Panc1 (cell line): Measurements from ENCODE around the gene RANBP3. TPM values are rescaled to one million over a fixed set of nuclear protein-coding genes. Genes with fewer than 3 reads are reported as not detected.

Experiments
- ATAC-seq: fragments of 200-7000 bp; cut with Tn5 transposase; 2 replicates; pipeline ENCODE4 v1.9.1; 2020; ENCODE audit warnings: mild to moderate bottlenecking, moderate library complexity
- BruUV-seq: library from RNA; stranded (reverse); fragments of 400-500 nt; replicated peaks from 2 replicates; lab custom pipeline; 2021; lab: Mats Ljungman, UMichigan
- CTCF ChIA-PET: fragments of 300-600 bp; sonication (Branson Sonifier 250); formaldehyde crosslinking; loops from one replicate; lab custom pipeline; 2022; ENCODE audit warnings: antibody characterized with exemption; lab: Charles Lee
- POLR2A ChIA-PET: fragments of 300-600 bp; sonication (Branson Sonifier 250); formaldehyde crosslinking; loops from one replicate; lab custom pipeline; 2022; ENCODE audit warnings: antibody characterized with exemption; lab: Charles Lee
- DNase-seq: peaks from one replicate; pipeline ENCODE4 v3.0.0-alpha.2; 2010; ENCODE audit warnings: low read depth, low spot score
- H3K27ac ChIP-seq: 2 replicates; pipeline ENCODE4 v1.5.1; 2011; ENCODE audit warnings: mild to moderate bottlenecking, low read length, inconsistent platforms
- H3K27me3 ChIP-seq: fragments of 200-500 bp; sonication (Bioruptor generic); 2 replicates; pipeline ENCODE4 v1.6.0; 2014; ENCODE audit warnings: low read length, inconsistent platforms; ENCODE audit not compliant: control insufficient read depth, insufficient read depth
- H3K36me3 ChIP-seq: fragments of 200-500 bp; sonication (Bioruptor generic); 2 replicates; pipeline ENCODE4 v1.5.1; 2014; ENCODE audit warnings: inconsistent platforms, mild to moderate bottlenecking, low read length, moderate library complexity; ENCODE audit not compliant: control insufficient read depth, insufficient read depth
- H3K4me1 ChIP-seq: 2 replicates; pipeline ENCODE4 v1.5.1; 2011; ENCODE audit warnings: inconsistent platforms, mild to moderate bottlenecking, low read length, moderate library complexity; ENCODE audit not compliant: control insufficient read depth, insufficient read depth
- H3K4me3 ChIP-seq, 2 experiments: 2 replicates each; pipeline ENCODE4 v1.5.1; 2011 to 2012; ENCODE audit warnings: low read depth in 2 of 2, low read length in 2 of 2, mild to moderate bottlenecking in 2 of 2, inconsistent platforms in 1 of 2, moderate library complexity in 1 of 2
- H3K9me3 ChIP-seq: fragments of 200-500 bp; sonication (Bioruptor generic); 2 replicates; pipeline ENCODE4 v1.5.1; 2014; ENCODE audit warnings: low read depth, mild to moderate bottlenecking, inconsistent platforms, low read length, moderate library complexity; ENCODE audit not compliant: control insufficient read depth, insufficient read depth
- CTCF ChIP-seq: fragments of 450-650 bp; IDR thresholded peaks from 2 replicates; pipeline ENCODE4 v1.5.1; 2017; ENCODE audit warnings: mild to moderate bottlenecking
- POLR2AphosphoS5 ChIP-seq: IDR thresholded peaks from 2 replicates; pipeline ENCODE4 v1.6.1; 2012; ENCODE audit warnings: mild to moderate bottlenecking, low read depth, low read length, moderate library complexity
- REST ChIP-seq, 2 experiments: IDR thresholded peaks; 2 replicates each; pipeline ENCODE4 v1.6.1; 2011 to 2012; ENCODE audit warnings: low read depth in 2 of 2, control low read depth in 1 of 2, low read length in 1 of 2, mild to moderate bottlenecking in 1 of 2, moderate library complexity in 1 of 2; ENCODE audit not compliant: insufficient read depth in 1 of 2
- SIN3A ChIP-seq: IDR thresholded peaks from 2 replicates; pipeline ENCODE4 v1.6.1; 2012; ENCODE audit warnings: low read depth, mild to moderate bottlenecking, low read length, moderate library complexity, borderline replicate concordance; ENCODE audit not compliant: insufficient read depth
- TCF7L2 ChIP-seq: IDR thresholded peaks from 2 replicates; pipeline ENCODE4 v1.6.1; 2011; ENCODE audit warnings: mild to moderate bottlenecking, low read depth, low read length, inconsistent platforms
- in situ Hi-C: cut with HindIII; loops from 2 replicates; pipeline ENCODE4 v1.10.0; 2016; ENCODE audit warnings: low sequenced_read_pairs, low pct_unique_long_range_greater_than_20kb
- intact Hi-C: fragments of 100-400 bp; cut with micrococcal nuclease; formaldehyde crosslinking; loops from one replicate; pipeline ENCODE4 v1.10.0; 2022; ENCODE audit not compliant: unreplicated experiment
- total RNA-seq: library from RNA; stranded (reverse); gene quantifications from one replicate; pipeline ENCODE4 v1.2.1, GENCODE V29; 2021; ENCODE audit not compliant: unreplicated experiment

The RANBP3 gene
- total RNA-seq, 1 experiment from 2014 or later: 54.6 TPM

GRCh38 chr19:5918463-5919079, 59.4 kb downstream of the RANBP3 start:
- Histone ChIP-seq H3K27me3 (no peaks in the 10 kb centered on the region), H3K27ac (no peak overlapping the region), H3K4me3 (no peak overlapping the region), H3K36me3 (no peaks in the 10 kb centered on the region), H3K4me1 (peaks cover 7% of the 10 kb centered on the region), H3K9me3 (no peaks in the 10 kb centered on the region)
- POLR2A ChIA-PET: no interaction called here
- DNase-seq: no peak
- in situ Hi-C loops (no loop called here), intact Hi-C loops (no loop called here)
- BruUV-seq: no TSS peak
- no peak for ATAC-seq
- CTCF ChIA-PET: no interaction called here
- no peak for TF ChIP-seq CTCF
- TF ChIP-seq SIN3A: no peak
- TF ChIP-seq REST (IDR thresholded peaks at IDR 0.05; ENCODE audit: insufficient read depth in 1 of 2, low read depth in 2 of 2, low read length in 1 of 2): no peak
- no peak for TF ChIP-seq TCF7L2
- TF ChIP-seq POLR2AphosphoS5: no peak

GRCh38 chr19:5917431-5918107, 60.4 kb downstream of the RANBP3 start:
- Histone ChIP-seq H3K27ac (no peak overlapping the region), H3K9me3 (no peaks in the 10 kb centered on the region), H3K4me3 (no peak overlapping the region), H3K27me3 (no peaks in the 10 kb centered on the region), H3K36me3 (no peaks in the 10 kb centered on the region), H3K4me1 (peaks cover 7% of the 10 kb centered on the region)
- no TSS peak for BruUV-seq
- TF ChIP-seq SIN3A (no peak), REST (IDR thresholded peaks at IDR 0.05; ENCODE audit: insufficient read depth in 1 of 2, low read depth in 2 of 2, low read length in 1 of 2) (no peak), CTCF (no peak), TCF7L2 (no peak), POLR2AphosphoS5 (no peak)
- in situ Hi-C loops: no loop called here
- ChIA-PET CTCF (no interaction called here), POLR2A (no interaction called here)
- no peak for ATAC-seq
- no peak for DNase-seq
- intact Hi-C loops: no loop called here
